Measurements from ENCODE around the gene SPATS2L.

Gene SPATS2L

DNA sequence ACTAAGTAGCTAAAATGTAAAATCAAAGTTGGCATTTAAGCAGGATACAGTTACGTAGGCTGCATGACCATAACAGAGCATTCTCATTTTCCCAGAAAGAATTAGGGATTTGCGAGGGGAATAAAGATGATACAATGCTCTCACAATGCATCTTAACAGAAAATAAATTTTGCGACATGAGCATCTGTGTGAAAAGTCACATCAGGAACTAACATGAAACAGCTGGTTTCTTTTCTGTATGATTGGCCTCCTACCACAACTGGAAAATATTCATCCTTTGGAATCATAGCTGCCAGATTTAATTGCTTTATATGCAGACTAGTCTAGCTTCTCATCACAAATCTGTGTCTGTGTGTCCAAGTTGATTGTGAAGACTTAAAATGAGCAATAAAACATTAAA lies 137.4 kb downstream of the SPATS2L start:
- no peak for DNase-seq (ENCODE audit: low read depth, low spot score)

DNA sequence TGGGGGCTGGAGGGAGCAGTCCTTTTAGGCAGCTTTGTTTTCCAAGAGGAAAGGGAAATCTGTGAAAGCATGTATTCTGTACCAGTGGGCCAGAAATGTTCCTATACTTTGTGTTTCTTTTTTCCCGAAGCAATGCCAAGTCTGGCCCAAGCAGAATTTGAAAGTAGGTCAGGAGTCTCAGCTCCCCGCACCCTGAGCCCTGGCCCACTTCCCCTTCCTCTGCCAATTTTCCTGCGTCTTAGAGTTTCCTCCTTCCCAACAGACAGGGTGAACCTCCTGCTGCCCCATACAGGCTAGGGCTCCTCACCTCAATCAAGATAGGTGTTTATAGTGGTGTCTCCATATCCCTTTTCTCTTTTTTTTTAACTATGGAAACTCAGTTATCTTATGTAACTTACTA lies 138.0 kb downstream of the SPATS2L start:
- DNase-seq (ENCODE audit: low read depth, low spot score): no peak

DNA sequence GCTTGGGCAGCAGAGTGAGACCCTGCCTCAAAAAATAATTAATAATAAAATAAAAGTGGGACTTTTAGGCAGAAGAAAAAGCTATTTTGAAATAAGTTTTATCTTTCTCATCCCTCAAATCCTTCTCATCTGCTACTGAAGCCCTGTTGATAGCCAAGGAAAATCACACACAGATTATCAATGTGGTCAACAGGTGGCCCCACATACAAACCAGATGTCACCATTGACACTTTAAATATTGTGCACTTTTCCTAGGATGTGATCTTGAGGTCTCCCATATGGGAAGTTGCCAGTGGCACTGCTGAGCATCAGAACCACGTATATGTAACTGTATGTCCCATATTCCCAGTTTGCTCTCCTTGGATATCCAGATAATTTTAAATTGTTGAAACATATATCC lies 138.8 kb downstream of the SPATS2L start:
- no peak for DNase-seq (ENCODE audit: low read depth, low spot score)

DNA sequence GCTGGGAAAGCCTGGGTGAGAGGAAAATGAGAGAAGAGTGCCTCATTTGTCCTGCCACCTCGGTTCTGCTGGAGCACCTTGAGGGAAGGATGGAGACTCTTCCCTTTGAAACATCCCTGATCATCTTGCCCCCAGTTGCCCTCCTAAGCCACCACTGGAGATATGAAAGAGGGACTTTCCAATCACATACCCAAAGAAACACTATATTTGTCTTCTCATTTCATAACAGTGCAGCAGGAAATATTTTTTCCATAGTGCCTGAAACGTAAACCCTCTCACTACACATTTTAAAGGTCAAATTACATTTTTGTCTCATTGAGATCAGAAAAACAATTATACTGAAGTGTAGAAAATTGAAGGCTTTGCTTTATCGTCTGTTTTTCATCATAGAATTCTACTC lies 140.1 kb downstream of the SPATS2L start:
- no peak for DNase-seq (ENCODE audit: low read depth, low spot score)

DNA sequence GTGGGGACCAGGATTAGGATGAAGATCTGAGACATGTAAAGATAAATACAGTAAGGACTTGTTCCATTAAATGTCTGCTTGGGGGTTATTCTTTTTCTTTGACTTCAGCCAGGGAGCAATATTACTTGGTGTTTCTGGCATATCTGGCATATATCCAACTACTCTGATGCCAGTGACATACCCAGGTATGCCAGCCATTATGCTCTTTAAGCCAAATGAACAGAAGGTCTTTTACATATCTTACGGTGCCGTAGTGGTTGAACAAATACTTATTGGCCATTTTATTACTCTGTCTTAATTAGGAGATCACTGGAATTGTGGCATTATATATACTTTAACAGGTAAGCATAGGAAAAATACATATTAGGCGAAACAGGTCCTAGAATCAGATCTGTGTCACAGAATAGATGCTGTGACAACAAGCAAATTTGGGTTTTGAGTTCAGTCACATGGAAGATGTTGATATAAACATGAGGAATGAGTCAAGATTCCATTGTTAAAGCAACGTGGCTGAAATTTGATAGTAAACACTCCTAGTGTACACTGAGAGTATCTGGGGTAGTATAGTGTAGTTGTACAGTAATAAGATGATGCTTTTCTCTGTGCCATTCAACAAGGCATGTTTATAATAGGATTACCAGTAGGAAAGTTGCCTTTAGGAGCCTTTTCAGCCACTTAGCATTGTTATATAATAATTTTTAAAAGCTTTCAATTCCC lies 140.8 kb downstream of the SPATS2L start:
- DNase-seq (ENCODE audit: low read depth, low spot score): no peak

DNA sequence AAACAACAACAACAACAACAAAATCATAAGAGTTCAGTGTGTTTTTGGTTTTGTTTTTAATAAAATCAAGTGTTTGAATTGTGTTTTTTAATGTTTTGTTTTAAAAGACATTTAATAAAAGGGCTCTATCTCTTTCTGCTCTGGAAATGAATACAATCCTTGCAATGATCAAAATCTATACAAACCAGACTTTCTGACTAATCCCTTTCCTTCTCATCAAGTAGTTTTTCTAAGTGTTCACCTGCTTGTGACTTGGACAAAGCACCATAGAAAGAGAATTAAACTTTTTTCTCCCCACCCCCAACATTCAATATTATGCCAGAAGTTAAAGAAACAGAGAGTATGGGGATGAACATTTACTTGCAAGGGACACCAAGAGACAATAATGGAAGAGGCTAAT lies 142.0 kb downstream of the SPATS2L start:
- no peak for DNase-seq (ENCODE audit: low read depth, low spot score)

DNA sequence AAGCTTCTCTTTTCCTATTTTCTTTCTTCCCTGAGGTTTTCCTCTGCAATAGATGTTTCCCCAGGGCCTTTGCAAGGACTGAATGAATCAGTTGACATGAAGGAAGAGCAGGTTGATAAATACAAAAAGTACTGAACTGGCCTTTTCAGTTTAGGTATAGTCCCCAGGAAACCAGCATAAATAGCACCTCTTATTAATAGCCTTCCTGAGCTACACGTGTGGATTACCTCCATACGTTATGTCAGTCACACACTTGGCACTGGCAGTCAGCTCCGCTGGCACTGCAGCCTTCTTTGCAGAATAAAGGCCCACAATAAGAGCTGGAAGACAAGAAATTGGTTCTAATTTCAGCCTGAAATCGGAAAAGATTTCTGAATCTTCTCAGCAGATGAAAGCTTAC lies 142.7 kb downstream of the SPATS2L start:
- DNase-seq (ENCODE audit: low read depth, low spot score): no peak

DNA sequence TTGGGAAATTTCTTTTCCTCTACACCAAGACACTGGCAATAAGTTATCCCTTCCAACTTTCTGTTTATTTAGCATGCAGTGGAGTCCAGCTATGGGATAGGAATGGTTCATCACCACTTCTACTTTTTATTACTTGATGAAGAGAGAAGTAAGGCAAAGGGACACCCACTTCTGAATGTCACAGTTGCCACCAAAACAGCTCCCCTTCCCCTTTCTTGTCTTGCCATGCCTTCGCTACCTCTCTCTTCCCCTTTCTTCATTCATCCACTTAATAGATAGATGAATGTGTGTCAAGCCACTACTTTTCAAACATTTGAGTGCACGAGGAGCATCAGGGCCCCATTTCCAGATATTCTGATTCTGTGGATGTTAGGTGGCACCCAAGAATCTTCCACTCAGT lies 143.8 kb downstream of the SPATS2L start:
- DNase-seq (ENCODE audit: low read depth, low spot score): no peak

DNA sequence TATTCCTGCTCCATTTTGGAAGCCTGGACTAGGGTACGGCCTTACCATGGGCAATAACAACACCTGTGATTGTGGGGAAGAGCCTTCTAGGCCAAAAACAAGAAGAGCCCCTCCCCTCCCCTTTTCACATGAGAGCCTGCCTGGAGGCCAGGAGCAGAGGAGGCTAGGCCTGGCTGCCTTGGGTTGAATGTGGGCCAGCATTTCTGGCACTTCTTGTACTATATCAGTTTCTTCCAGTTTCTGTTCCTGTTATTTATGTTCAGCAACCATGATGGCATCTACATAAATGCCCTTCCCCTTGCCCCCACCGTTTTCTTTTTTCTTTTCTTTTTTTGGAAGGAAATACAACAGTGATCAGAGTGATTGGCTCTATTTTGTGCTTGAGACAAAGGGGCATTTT lies 145.0 kb downstream of the SPATS2L start:
- no peak for DNase-seq (ENCODE audit: low read depth, low spot score)

DNA sequence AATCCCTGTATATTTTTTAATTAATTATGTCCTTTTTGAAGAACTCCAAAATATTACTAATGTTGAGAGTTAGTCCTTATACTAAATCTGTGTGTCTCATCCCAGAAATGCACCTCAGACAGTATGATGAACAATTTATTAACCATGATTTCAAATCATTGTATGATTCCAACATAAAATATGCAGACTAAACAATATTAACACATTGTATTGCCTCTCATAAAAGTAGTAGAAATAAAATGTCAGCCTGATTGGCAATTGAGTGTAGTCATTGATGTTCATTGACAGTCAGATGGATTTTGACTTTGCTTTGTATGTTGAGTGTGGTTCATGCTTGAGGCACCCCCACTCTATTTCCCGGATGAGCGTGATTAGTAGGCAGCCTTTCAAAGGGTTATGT lies 145.9 kb downstream of the SPATS2L start:
- DNase-seq (ENCODE audit: low read depth, low spot score): no peak

DNA sequence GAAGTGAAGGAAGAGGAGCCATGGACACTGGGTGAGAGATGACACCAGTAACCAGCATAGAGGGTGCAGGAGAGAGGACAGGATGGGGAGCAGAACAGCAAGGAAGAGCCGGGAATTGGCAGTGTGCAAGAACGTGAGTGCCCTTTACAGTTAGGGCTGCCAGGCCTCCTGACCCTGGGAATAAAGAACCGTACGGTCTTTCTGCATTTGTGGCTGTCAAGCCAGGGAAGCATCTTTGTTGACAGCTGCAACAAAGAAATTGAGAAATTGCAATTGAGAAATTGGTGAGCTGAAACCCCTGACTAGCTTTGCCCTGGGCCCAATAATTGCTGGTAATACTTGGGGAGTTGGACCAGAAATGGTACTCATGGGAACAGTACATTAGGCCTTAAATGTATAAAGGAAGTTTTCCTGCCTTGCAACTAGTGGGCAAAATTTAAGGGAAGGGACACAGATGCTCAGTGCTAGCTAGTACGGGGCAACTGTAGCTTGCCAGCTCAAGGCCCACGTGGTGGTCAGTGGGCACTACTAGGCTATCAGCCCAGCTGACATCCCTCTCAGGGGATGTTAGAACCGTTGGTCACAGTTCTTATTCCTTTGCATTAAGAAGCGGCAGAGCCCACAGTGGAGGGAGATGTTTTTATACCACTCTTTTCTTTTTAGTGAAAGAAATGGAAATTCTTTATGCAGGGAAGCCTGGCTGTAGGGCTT lies 146.8 kb downstream of the SPATS2L start:
- DNase-seq (ENCODE audit: low read depth, low spot score): no peak

DNA sequence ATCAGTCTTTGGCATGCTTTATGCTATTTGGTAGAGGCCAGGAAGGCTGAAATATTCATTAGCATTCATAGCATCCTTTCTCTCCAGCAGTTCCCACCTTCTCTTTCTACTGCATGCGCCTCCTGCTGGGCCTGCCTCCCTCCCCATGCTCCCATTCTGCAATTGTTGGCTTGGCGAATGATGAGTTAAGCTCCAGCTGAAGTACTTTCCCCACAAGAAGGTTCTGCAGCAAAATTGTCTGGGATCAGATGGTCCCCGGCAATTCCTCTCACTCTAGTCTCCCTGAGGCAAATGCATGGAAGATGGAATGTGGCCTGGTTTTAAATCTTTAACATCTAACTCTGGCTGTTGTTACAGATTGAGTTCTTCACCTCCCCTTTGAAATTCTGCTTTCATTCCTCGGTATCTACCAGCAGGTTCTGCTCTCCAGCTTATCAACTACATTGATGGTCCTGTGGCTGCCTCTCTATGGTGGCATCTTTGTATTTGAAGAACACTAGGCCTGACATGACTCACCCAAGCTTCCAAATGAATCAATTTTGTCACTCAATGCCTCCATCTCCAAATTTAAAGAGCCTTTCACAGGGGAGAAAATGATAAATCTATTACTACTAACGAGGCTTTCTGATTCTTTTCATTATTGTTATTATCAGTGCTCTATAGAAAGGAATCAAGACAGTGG lies 147.5 kb downstream of the SPATS2L start:
- no peak for DNase-seq (ENCODE audit: low read depth, low spot score)

DNA sequence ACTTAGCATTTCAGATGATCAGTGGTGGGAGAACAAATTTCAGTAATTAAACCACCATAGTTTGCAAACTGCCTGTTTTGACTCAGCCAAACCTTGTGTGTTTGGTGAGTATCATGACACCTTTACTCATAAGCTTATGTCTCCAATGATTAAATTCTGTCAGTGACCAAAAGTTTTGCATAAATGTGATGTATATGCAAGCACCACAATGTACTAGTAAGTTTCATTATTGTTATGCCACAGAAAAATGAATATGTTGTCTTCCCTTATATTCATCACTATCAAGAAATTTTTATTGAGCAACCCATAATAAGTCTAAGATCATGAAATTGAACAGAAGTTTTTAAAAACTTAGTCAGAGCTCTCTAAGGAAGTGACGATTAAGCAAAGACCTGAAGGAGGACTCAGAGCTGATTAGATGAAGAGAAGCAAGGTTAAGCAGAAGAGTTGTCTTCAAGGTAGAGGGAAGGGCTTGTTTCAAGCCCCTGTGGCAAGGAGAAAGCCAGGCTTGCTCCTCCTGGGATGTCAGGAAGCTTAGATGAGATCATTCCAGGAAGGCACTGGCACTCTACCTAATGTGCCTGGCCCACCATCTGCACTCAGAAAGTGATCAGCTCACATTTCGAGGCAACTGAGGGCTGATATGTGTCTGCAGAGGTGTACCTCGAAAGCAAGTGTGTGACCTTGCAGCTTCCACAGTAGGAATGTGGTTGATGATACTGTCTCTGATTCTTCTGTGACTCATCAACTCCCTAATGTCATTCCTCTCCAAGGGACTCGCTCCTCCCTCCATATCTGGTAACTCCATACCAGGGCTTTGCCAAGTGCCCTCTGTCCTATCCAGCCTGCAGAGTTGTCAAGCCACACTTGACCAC lies 148.7 kb downstream of the SPATS2L start:
- DNase-seq (ENCODE audit: low read depth, low spot score): no peak

DNA sequence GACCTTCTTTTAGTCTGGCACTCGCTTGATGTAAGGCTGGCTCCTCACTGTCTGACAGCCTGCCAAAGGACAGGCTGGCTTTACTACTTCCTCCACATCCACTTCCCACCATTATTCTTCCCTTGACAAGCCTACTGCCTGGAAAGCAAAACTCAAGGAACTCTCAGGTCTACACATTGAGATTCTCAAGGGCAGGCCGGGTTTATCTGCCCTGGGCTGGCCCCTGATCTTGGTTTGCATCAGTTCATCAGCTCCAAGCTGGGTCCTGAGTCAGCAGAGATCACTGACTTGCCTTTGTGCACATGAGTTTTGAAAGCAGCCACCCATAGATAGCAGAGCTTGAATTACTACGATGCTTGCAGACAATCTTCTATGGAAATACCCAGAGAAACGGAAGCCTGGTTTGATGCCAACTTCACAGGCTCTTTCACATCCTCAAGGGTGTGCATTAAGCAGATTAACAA lies 149.5 kb downstream of the SPATS2L start:
- DNase-seq (ENCODE audit: low read depth, low spot score): no peak

DNA sequence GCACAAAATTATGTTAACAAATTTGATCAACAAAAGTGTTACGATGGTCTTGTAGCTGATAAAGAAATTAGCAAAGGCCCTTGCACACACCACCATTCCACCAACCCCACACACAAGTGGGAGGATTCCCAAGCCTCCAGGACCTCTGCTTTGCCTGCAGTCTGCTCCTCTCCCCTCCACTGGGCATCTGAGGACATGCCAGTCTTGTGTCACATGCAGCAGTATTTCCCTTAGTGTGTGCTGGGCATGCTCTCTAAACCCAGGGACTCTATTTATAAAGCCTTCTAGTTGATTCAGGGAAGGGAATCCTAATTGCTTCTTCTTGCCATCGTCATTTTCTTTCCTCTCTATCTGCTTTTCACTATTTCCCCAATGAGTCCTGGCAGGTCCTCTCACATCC lies 150.1 kb downstream of the SPATS2L start:
- DNase-seq (ENCODE audit: low read depth, low spot score): no peak

DNA sequence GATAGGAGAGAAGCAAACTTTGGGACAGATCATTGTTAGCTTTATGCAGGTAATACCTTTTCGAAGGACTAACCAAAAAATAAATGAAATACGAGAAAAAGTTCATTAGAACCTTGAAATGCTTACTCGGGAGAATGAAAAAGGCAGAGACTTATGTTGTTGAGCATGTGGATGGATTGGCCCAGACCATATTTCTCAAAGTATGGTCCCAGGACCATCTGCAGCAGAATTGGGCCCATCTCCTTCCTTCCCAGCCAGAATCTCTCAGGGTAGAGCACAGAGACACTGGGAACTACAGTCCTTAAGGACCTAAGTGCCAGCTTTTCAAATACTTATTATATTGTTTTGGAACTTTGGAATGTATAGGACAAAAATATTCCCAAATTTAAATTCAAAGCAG lies 152.6 kb downstream of the SPATS2L start:
- no peak for DNase-seq (ENCODE audit: low read depth, low spot score)

DNA sequence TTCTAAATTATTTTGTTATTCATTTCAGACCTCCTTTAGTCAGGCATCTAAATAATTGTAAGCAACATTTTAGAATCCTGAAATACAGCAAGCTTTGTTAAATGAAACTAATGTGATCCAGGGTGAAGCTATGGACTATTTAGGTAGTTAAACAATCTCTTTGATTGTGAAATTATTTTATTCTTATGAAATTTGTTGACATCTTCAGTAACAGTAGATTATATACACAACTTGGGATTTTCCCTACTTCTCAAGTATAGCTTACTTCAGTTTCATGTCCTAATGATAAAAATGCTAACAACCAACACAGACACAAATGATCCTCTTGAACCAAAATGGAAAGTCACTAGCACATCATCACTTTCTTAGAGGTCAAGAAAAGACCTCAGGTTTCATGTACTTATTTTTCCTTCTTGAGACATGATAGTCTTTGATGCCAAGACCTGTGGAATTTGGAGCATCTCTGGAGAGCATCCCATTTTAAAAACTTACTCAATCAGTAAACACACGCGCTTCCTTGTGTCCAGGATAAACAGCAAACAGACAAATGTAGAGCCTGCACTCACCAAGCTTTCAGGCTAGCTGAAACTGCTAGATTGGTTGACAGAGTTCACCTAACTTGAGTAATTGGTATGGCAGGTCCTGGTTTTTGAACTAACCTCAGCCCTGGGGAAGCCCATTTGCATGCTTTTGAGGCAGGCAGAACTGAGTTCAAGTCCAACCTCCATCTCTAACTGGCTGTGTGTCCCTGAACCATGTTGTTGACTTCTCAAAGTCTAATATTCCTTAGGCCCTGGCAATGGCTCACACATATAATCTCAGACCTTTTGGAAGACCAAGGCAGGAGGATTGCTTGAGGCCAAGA lies 155.6 kb downstream of the SPATS2L start:
- DNase-seq (ENCODE audit: low read depth, low spot score): no peak

DNA sequence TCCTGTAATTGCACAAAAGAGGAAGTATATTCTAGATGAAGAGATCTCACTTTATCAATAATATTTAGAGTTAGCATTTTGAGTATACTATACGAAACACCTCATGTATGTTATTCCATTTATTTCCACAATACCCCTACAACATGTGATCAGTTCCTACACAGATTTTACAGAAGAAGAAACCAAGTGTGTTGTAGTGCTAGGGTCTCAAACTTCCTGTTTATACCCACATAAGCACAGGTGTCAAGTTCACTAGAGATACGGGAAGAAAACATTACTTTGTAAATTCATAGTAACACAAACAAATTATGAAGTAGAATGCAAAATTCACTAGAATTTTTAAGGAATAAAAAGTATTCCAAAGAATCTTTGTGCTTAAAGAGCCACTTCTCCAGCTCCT lies 157.0 kb downstream of the SPATS2L start:
- DNase-seq (ENCODE audit: low read depth, low spot score): no peak

DNA sequence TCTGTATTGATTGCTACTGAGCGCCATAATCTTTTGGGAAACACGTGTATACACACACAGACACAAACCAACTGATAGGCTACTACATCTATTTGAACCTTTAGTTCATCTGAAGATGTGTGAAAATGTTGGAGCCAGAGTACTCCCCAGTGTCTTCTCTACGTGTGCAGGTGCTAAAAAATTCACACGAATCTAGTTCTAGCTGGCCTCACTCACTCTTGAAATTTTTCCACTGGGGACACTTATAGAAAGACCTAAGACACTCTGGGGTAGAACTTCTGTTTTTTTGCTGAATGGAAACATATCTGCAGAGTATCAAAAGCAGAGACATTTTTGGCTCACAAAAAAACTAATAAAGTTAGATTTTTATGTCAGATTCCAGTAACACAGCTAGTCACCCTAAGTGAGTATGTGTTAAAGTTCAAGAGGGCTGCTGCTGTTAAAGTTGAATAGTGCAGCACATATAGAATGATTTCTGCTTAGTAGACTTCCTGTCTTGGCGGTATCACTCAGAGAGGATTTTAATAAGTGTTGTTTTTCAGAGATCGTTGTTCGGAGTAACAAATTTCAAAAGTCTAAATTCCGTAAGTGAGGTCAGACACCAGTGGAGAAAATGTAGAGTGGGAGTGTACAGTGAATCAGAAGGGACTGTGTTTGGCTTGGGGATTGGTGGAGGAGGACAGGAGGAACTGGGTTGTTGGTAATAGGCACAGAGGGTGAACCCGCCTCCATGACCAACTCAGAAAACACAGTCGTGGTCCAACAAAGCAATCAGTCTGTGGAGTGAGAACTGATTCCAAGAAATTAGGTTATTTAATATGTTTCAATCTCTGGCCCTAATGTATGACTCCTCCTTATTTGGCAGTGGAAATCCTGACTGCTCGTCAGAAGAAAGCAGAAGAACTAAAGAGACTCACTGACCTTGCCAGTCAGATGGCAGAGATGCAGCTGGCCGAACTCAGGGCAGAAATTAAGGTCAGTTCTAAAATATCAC lies 160.2 kb downstream of the SPATS2L start:
- DNase-seq (ENCODE audit: low read depth, low spot score): no peak

Data from brain pericyte (primary cell).